Measurements from ENCODE around the gene LBH.

LBH gene

DNA sequence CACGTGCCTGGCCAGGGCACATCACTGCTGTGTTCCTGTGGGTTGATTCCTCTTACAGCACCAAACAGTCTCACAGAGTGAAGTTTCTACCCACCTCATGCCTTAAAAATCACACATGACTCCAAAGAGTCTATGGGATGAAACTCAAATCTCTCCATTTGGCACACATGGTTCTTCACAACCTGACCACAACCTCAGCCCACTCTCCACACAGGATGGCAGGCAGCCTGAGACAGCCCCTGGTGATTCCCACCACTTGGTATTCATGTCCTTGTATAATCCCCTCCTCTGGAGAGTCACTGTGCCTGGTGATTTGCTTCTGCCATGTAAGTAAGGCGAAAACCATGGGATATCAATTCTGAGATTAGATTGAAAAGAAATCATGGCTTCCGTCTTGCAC, 46.2 kb downstream of the LBH start:
- no peak for DNase-seq

DNA sequence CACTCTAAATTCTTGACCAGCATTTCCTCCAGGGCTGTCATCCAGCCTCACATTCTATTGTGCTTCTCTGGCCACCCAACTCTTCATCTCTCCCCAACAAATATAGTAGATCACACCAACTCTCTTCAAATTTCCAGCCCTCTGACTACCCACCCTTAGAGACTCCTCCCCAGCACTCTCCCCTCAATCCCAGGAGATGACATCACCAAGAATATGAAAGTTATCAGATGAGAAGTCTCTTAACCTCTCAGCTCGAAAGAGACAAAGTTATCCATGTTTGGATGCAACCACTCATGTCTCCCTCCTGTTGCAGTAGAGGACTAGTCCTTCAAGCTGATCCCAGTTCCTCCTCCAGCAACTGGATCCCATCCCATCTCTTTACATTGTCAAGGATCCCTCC, 47.1 kb downstream of the LBH start:
- no peak for DNase-seq

DNA sequence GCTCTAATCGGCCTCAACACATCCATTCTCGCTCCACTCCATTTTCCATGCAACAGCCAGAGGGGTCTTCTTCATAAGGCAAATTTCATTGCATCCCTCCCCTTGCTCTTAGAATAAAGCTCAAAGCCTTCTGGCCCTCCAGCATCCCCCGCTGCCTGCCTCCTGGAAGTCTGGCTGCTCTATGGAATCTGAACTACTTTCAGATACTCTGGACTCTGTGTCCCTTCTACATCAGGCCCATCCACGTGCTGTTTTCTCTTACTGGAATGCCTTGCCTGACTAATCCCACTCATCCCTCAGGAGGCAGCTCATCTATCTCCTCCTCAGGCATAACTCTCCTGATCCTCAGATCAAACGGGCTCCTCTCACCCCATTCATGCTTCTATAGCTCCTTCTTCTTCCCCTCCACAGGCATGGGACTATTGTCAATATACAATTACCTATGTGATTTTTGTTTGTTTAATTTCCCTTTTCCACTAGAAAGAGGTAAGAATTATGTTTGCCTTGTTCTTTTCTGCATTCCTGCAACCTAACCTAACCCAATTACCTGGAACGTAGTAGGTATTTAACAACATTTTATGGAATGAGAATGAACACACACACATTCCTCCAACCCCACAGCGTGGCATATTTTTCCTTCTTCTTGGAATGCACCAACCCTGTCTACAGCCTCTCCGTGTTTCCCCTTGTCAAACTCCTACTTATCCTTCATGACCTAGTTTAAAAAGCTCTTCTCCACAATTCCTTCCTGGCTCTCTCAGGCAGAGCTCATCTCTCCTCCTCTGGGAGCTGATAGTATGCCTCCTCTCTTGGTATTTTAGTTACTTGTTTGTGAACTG, 49.5 kb downstream of the LBH start:
- no peak for DNase-seq

DNA sequence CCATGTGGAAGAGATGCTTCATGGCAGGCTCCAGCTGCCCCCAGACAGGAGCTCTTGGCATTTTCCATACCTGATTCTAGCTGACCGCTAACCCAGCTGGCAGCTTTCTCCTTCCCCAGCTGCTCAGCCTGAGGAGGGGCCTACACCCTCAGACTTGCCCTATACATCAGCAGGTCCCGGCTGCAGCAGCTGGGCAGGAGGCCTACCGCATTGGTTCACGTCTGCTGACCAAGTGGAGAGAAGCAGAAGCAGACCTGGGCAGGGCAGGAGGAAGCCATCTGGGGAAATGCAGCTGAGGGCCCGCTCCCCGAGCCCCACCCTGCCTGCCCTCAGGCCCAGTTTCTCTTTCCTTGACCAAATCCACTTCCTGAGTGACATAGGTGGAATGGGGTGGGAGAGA, 50.7 kb downstream of the LBH start:
- no peak for DNase-seq

DNA sequence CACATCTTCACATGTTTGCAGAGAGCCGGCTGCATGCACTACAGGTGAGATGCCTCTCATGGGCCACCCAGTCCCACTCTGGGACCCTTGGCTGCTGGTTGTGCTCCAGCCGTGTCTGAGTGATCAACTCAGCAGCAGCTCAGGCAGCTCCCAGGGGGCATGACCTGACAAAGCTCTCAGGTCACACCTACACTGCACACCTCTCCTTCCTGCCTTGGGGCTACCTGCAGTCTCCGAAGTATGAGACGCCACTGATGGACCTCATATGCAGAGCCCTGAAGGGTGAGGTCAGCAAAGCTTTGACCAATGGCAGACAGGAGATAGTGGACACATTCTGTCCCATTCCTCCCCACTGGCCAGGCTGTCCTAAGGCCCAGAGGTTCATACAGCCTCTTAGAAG, 51.4 kb downstream of the LBH start:
- no peak for DNase-seq

DNA sequence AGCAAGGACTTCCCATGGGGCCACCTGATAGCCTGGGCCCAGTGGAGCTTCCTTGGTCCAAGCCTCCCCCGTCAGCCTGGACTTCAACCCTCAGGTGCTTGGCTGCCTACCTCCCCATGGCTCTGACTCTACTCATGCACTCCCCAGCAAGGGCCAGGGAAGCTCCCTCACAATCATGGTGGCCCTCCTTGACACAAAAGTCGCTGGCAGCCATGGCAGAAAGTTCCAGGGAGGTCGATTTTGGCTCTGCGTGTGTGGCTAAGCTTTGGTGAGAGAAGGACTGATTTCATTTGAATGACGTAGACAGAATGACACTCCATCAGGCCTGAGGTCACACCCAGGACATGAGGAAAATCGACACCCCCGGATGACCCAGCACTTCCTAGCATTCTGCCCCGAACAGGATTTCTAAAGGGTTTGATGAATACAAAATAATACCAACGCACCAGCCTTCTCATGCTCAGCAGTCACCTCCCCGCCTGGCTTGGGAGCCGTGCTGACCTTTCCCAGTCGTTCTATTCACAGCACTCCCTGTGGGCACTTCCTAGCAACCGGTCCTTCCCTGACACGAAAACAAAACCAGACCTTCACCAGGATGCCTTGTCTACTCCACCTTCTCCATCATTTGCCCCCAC, 52.7 kb downstream of the LBH start:
- DNase-seq: no peak

DNA sequence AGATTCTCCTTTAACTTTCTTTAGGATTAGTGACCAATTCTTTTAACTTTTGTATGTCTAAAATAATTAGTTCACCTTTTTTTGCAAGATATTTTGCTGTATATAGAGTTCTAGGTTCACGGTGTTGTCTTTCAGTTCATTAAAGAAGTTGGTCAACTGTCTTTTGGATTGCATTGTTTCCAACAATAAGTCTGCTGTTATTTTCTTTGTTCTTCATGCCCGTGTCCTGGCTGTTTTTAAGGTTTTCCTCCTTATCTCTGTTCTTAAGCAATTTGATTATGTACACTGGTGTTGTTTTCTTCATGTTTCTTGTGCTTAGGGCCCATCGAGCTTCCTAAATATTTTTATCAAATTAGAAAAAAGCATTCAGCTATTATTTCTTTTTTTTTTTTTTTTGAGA, 54.4 kb downstream of the LBH start:
- DNase-seq: no peak

DNA sequence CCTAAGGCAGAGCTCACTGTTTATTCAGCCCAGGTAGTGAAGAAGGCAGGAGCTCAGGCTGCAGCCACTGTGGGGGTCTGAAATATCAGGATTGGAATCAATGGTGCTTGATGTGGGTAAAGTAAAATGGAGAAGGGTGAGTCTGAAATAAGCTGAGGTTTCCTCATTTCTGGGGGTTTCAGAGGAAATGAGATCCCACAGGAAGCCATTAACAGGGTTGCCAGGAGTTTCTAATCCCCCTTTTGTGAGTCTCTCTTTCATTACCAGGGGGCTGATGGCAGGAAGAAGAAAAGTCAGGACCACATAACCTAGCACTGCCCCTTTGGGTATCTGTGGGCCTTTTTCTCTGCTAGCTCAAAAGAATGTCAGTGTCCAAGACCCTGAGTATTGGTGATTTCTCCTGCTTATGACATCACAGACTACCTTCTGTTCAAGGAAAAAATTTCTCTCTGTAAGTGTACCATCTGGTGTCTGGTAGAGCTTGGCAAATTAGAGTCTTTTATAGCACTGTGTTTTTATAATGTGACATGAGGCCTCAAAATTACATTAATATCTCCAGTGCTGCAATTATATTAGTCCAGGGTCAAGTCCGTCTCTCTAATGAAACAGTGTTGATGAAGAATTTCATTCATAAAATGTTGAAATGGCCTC, 56.0 kb downstream of the LBH start:
- DNase-seq: no peak

DNA sequence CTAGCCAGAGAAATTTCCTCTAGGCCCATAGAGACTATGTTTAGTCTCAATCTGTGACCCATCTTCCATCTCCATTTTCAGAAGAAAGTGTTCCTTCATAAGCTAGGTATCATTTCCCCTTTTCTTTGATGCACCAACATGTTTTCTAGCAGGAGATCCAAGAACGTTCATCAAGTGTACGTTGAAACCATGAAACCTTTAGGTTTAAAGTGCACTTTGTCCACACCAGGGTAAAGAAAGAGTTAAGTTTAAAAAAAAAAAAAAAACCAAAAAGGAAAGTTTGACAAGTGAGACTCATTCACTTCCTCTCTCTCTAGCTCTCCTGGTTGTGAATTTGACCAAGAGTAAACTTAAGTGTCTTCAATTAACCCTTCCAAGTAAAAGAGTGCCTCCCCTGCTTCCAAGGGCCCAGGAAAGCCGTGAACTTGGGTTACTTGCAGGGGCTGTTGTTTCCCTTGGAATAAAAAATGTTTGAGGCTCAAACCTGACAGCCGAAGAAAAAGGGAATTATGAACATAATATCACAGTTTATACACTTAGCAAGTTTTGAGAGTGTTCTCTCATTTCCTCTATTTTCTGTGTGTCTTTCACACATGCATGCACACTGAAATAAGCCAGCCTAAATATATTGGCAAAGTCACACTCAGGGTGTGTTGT, 56.7 kb downstream of the LBH start:
- DNase-seq: no peak

DNA sequence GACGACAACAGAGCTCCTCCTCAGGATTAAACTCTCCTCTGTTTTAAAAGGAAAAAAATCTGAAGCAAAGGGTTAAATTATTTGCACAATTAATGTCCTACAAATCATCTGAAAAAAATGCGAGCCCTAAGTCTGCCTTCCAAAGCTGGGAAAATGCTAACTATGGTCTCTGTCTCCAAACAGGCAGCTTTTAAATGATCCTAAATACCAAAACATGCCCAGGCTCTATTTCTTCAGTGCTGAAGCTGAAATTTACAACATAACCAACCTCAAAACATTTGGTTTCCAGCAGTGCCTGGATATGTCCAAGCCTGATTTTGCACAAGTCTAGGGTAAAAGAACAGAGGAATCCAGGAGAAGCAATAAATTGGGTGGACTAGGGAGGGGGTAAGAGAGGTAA, 57.2 kb downstream of the LBH start:
- DNase-seq: peak; percentile 70

DNA sequence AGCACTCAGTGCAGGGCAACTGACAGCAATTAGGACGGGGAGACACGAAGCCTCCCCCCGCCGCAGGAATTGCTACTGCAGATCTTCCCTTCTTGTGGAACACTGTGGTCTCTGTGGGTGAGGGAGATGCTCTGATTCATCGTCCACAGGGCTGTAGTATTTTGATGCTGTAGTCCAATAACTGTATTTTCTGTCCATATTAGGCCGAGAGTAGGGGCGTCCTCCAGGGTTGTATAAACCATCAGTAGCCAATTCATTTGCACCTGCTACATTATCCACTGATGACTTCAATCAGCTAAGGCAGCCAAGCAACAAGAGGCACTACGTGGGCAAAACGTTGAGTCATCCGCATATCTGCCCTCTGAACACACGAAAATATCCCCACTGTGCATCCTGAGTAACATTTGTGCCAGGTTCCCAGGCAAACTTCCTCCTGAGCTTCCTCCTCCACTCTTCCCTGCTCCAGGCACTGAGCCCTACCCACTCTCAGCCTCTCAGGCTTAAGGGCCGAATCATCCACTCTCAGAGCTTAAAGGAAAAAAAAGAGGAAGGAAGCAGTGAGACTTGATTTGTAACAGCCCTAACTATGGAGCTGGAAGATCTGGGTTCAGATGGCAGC, 62.1 kb downstream of the LBH start:
- peak; percentile 87 for DNase-seq

DNA sequence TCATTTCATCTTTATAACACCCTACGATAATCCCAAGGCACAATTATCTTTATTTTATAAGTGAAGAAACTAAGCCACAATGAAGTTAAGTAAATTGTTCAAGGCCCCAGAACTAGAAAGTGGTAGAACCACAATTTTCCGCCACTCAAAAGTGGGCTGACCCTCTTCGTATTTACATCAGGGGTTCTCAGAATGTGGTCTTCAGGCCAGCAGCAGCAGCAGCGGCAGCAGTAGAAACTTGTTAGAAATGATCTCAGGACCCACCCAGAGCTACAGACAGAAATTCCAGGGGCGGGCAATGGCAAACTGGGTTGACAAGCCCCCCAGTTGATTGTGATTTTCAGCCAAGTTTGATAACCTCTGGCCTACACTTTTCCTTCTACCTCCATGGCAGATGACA, 62.8 kb downstream of the LBH start:
- no peak for DNase-seq

DNA sequence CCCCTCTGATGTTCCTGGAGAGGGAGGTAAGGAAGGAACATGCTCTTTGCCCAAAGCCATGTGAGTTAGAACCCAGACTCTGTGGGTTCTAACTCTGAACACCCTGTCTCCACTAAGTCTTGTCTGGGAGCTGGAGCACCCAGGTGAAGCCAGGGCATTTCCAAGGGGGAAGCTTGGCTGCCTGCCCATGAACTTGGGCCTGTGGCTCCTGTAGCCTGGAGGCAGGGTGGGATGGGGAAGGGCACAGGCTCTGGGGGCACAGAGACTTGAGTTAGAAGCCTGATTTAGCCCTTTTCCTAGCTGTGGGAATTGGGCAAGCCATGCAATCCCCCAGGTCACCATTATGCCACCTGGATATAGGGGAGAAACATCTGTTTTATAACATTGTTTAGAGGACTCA, 65.2 kb downstream of the LBH start:
- no peak for DNase-seq

DNA sequence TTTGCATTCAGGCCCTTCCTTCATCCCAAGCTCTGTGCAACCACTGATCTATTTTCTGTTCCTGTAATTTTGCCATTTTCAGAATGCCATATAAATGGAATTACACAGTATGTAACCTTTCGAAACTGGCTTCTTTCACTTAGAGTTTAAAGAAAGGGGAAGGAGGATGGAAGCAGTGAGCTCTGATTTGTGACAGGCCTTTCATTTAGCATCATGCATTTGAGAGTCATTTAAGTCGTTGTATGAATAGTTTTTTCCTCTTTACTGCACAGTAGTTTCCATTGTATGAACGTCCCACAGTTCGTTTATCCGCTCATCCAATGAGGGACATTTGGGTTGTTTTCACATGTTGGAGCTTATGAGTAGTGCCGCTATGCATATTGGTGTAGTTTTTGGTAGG, 67.0 kb downstream of the LBH start:
- no peak for DNase-seq

DNA sequence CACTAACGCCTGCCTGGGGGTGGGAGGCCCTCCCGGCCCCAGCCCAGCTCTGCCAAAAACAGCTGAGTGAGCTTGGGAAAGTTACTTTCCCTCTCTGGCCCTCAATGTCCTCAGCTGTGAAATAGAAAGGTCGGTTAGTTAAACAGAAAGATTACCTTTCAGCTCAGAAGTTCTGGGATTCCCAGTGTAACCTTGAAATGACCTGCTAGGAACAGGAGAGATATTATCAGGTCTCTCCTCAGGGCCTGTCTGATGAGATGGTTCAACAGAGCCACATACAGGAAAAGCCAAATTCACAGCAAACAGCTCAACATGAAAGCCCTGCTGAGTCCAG, 68.8 kb downstream of the LBH start:
- no peak for DNase-seq

DNA sequence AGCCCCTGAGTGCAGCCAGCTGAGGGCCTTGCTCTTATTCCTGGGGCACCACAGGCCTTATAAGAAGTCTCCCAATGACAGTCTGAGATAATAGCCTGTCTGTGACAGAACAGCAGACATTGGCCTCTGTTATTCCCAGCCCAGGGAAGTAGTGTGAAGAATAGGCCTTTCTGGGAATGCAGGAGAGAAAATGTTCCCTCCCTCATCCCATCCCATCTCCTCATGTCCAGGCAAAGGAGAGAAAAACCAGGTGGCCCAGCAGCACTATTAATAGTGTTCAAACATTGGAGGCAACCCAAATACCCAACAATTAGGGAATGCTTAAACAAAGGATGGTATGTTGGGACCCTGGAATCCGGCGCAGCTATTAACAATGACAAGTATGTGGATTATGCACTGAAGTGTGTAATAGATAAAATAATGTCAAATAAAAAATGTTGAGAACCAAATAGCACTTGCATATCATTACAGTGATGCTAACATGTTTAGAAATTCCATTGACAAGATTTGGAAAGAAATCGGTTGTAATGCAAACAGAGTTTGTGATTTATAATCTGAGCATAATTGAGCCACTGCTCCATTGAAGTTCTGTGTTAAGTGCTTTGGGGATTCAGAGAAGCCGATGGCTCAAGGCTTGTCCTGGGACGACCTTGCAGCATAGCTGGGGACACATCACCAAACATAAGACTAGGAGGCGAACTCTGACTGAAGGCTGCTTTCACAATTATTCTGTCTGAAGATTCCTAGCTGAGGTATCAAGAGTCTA, 69.3 kb downstream of the LBH start:
- peak; percentile 91 for DNase-seq

DNA sequence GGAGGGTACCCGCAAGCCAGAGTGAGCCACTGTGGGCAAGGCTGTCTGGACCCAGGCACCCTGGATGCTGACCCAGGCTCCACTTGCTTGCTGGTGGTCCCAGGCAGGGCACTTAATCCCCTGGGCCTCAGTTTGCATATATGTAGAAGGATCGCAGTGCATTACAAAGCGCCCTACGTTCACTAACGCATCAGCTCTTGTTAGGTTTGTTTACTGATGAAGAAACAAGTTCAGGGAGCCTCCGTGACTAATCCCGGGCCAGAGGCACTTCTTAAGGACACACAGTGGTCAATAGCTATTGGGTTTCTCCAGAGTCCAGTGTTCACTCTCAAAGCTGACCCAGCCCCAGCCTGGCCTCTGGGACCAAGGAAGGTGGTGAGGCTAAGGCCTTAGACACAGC, 70.2 kb downstream of the LBH start:
- no peak for DNase-seq

DNA sequence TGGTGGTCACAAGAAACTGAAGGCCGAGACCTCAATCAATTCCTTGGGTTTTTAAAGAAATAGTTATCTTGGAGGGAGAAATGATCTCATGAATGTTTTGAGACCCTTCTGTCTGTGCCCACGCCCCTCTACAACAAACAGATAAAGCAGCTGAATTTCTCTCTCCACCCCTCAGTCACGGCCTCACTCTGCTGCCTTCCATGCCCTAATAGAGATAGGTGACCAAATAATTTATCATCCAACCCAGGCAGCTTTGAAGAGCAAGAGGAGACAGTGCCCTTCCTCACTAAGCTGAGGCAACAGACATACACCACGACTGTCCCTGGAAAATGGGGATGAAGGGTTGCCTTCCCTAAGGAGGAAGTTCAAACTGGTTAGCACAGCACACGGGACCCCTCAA, 71.2 kb downstream of the LBH start:
- no peak for DNase-seq

DNA sequence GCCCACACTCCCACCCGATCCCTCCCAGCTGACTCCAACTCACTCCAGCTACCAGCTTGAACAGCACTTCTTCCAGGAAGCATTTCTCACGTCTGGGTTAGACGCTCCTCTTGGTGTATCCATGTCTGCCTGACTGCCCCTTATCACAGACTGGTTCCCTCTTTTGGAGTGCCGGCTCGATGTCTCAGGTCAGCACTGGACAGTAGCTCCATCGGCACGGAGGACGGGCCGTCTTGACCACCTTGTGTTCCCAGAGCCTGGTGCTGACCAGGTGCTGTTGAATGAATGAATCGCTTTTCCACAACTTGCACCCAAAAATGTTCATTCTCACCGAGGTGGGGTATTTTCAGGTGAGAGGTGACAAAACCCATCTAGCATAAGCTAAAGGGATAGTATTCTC, 71.8 kb downstream of the LBH start:
- DNase-seq: no peak

DNA sequence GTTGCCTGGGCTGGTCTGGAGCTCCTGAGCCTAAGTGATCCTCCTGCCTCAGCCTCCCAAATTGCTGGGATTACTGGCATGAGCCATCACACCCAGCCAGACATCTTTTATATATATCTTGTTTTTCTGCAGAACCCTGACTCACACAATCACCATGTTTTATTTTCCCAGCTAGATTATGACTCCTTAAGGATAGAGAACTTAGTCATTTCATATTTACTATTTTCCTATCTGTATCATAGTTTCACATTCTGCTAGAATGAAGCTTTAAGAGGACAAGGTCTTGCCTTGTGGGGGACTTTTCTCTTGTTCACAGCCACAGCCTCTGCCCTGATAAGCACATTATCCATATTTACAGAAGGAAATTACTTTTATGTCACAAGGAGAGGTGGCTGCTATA, 73.9 kb downstream of the LBH start:
- DNase-seq: peak; percentile 54

DNA sequence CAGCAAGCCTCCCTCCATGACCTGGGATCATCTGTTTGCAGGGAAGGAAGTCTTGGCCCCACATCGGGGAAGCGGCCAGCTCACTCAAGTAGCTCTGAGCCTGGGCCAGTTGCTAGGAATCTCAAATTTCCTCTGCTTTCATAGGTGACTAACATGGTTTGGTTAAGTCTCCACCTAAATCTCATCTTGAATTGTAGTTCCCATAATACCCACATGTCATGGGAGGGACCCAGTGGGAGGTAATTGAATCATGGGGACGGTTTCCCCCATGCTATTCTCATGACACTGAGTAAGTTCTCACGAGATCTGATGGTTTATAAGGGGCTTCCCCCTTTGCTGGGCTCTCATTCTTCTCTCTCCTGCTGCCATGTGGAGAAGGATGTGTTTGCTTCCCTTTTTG, 75.2 kb downstream of the LBH start:
- DNase-seq: peak; percentile 26

DNA sequence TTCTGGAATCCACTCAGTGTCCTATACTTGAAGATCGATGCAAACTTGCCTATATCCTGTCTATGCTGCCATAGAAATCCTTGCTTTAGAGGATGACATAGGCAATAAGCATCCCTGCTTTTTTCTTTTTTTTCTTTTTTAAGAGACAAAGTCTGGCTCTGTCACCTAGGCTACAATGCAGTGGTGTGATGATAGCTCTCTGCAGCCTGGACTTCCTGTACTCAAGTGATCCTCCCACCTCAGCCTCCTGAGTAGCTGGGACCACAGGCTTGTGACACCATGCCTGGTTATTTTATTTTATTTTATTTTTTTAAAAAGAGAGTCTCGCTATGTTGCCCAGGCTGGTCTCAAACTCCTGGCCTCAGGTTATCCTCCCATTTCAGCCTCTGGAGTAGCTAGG, 76.9 kb downstream of the LBH start:
- DNase-seq: no peak

Measured in fibroblast of skin of right quadriceps (primary cell).